HG03280 (cell line): Measurements from ENCODE around the gene RNASE11.
"Not testable (repeated sequence)": the region's sequence is repeated elsewhere in the genome, so short reads cannot be mapped to it uniquely, and the experiment has no call there.

Source experiments
- ATAC-seq: cut with Tn5 transposase; IDR thresholded peaks from one replicate; pipeline ENCODE4 v1.9.1; 2021; ENCODE audit warnings: mild to moderate bottlenecking, moderate library complexity; ENCODE audit not compliant: unreplicated experiment

Gene RNASE11

DNA sequence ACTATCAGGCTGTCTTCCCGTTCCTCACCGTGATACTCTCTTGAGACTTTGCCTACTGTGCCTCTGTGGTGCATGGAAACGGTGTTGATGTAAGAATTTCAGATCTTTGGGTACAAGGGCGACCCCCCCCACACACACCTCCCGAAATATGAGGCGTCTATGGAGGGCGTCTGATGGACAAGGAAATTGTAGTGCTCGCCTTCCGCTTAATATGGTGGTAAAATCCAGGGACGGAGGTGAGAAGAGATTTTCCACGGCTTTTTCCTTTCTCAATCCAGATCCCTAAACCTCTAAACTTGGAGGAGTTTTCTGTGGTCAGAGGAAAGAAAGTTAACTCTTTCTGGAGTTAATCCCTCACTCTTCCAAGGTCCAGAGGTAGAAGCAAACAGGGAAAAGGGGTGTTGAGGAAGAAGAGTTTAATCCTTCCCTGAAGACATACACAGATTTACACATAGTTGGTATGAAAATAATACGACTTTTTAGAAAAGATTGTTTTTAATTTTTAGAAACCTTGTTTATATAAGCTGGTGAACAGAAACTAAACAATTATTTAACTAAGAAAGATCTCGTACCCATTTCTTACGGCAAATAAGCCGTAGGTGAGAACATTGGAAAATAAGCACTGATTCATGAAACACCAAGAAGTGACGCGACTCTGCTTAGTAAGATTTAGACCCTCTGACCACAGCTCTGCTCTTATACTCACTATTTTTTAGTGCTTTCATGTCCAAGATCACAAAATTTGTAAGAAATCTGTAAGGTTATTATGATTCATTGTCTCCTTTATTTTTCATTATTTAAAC lies 26.4 kb upstream of the RNASE11 start:
- ATAC-seq: no peak

DNA sequence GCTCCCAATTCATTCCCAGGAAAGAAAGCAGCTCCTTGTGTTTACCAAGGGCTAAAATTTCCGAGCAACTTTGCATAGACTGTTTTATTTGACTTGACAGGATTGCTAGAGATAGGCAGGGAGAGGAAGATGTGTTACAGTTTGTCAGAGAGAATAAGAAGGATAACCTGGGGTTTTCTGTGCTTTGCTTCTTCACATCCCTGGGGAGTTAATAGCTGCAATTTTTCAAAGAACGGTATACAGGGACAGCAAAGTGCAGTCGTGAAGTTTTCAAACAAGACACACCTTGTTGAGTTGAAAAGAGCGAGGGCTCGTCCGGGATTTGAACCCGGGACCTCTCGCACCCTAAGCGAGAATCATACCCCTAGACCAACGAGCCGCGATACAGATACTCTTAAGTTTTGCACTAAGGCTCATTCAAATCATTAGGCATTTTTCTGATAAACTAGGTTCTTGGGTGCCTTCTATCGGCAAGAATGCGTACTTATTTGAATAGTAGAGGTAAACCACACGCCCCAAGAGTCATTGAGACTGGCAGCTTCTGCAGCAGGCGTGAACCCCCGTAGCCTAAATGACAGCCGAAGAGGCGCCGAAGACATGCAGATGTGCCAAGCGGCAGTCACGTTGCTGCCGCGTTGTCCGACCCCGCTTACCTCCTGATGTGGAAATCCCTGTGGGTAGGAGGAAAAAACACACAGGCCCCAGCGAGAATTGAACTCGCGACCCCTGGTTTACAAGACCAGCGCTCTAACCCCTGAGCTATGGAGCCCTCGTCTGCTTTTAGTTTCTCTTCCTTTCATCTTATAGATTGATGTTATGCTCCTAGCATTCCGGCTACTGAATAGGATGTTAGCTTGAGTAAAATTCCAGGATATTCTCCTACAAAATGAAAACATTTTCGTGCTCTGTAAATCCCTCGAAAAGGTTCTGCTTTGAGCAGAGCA lies 25.6 kb upstream of the RNASE11 start:
- ATAC-seq: peak; percentile 74

DNA sequence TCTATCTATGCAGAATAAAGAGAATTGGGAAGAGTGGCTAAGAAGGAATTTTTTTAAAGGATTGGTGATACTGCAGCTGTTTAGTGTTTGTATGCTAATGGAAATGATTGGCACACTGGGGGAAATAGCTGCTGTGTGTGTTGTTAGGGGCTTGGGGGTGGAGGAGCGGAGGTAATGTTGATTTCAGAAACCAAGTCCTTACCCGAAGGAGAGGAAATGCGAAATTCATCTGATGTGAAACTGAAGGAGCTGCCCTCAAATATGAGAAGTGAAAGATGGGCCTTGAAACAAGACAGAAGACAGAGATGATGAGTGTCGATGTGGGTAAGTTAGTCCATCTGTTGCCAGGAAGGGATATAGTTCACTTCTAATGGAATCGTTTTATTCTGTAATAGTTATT lies 24.6 kb upstream of the RNASE11 start:
- ATAC-seq: no peak

DNA sequence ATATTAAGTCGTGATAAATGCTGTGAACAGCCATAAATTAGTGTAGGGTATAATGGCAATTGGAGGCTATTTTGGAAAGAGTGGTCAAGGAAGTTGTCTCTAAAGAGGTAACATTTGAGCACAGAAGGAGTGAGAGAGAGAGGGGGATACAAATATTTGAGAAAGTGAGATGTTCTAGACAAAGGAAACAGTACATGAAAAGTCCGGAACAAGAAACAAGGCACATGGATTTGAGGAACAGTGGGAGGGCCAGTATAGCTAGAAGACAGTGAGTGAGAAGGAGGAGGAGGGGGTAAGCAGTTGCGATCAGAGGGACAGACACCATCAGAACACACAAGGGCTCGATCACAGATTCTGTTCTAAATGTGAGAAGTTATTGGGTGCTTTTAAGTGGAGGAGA lies 23.5 kb upstream of the RNASE11 start:
- no peak for ATAC-seq

DNA sequence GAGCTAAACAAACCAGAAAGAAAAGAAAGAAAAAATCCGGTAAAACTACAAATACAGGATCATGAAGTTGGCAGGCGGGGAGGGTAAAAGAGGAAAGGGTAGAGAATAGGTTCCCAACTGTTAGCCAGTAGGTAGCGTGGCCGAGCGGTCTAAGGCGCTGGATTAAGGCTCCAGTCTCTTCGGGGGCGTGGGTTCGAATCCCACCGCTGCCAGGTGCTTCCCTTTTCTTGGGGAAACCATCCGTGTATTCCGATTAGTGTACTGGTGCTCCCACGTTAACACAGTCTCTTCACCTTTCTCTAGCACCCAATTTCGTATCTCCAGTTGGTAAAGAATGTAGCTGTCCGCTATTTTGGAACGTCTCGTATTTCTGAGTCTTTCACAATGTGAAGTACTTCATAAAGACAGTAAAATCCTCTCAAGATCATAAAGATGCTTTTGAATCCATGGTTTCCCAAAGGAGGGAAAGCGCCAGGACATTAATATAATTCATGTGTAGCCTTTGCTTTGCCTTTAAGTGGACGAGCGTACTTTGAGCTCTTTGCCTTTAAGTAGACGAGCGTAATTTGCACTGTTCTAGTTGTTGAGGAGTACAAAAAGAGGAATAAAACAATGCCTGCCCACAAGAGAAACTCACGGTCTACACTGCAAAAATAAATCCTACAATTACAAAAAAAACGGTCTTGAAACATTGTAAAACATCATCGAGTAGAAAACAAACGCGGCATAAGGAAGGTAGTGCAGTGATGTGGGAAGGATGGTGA lies 22.4 kb upstream of the RNASE11 start:
- peak; percentile 16 for ATAC-seq

DNA sequence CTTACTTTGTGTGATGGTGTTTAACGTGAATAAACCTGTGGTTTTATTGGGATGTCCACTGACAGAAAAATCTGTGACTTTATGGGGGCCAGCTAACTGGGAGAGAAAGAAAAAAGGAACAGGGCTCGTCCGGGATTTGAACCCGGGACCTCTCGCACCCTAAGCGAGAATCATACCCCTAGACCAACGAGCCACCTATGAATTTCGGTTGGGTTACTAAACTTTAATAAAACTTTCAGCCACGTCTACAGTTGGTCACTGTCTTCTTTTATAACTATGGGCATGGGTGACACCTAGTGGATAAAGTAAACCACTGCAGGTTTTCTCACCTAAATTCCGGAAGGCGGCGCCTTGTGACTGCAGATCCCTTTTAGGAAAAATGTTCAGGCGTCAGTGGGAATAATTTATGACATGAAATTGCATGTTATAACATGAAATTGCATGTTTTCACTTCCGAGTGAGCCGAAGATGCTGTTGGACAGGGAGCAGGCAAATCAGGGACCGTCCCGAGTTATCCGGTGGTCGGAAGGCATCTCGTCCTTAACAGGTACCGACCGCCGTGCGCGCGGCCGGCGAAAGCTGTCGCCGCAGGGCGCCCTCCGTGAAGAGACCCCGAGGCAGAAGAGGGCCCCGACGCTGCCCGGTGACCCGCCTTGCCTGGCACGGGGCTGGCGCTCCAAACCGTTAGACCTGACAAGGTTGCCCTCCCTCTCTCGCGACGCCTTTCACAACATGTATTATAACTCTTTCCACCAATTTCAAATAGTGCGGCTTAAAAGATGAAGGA lies 21.6 kb upstream of the RNASE11 start:
- ATAC-seq: peak; percentile 19

DNA sequence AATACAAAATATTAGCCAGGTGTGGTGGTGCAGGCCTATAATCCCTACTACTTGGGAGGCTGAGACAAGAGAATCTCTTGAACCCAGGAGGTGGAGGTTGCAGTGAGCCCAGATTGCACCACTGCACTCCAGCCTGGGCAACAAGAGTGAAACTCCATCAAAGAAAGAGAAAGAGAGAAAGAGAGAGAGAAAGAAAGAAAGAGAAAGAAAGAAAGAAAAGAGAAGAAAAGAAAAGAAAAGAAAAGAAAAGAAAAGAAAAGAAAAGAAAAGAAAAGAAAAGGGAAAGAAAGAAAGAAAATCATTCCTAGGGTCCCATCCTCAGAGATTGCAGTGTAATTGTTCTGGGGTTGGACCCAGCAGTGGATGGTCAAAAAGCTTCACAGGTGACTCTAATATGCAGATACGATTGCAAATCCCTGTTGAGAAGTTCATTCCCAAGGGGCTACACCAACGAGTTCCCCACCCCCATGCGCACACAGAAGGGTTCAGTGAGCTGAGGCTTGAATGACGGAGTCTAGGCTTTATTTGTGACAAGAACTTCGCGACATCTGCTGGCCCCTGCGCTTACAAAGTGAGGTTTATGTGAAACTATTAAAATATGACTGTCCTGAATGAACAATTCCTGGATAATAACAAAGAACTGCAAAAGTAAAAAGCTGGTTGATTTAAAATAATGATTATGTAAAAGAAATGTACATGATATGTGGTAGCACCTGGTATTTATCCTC lies 20.7 kb upstream of the RNASE11 start:
- ATAC-seq: no peak

DNA sequence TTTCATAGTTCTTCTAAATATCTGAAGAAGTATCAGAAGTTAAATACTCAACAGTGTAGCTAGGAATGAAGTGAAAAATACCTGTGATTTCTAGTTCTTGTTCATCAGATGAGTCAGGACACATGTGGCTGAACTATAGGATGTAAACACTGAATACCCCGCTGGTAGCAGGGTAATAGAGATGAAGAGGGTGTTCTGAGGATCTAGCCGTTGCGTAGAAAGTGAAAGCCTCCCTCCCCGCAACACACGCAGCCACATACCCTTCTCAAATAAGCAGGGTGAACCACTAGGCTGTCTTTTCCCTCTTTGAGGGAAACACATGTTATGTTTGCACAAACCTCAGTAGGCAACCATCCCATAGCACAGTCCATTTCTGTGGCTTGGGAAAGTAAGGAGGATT lies 19.8 kb upstream of the RNASE11 start:
- ATAC-seq: no peak

DNA sequence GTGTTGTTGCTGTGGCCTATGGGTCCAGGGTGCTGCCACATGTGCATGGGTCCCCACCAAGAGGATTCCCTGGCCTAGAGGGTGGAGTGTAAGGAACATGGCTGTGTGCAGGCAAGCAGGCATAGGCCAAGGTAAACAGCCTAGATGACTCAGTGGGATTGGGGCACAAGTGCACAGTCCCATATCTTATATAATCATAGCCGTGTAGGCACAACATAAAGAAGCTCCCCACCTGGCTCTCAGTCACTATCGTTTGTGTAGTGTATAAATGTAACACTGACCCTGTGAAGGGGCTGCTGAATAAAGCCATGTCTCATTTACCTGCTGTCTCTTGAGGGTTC lies 19.1 kb upstream of the RNASE11 start:
- no peak for ATAC-seq

DNA sequence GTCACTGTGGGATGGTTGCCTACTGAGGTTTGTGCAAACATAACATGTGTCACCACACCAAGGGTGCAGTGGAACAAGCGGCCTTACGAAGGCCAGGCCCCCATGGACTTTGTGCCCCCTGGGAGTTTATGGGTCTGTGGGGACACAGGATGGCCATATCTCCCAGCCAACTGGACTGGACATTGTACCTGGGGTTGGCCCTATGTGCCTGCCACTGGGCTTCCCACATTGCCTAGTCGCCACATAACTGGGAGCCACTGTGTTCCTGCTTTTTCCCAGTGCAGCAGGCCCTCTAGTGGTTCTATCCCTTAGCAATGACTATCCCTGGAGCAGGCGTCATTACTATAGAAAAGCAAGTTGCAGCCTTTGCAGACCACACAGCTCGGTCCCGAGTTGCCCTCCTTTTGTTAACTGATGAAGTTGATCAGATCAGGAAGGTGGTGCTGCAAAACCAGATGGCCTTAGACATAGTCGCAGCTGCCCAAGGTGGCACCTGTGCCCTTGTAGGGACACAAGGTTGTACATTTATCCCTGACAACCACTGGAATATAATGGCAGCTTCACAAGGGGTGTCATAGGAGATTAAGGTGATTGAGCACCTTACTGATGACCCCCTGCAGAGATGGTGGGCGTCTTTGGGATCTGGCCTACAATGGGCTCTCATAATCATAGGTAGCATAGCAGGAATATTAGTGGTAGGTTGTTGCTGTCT lies 18.5 kb upstream of the RNASE11 start:
- ATAC-seq: no peak

DNA sequence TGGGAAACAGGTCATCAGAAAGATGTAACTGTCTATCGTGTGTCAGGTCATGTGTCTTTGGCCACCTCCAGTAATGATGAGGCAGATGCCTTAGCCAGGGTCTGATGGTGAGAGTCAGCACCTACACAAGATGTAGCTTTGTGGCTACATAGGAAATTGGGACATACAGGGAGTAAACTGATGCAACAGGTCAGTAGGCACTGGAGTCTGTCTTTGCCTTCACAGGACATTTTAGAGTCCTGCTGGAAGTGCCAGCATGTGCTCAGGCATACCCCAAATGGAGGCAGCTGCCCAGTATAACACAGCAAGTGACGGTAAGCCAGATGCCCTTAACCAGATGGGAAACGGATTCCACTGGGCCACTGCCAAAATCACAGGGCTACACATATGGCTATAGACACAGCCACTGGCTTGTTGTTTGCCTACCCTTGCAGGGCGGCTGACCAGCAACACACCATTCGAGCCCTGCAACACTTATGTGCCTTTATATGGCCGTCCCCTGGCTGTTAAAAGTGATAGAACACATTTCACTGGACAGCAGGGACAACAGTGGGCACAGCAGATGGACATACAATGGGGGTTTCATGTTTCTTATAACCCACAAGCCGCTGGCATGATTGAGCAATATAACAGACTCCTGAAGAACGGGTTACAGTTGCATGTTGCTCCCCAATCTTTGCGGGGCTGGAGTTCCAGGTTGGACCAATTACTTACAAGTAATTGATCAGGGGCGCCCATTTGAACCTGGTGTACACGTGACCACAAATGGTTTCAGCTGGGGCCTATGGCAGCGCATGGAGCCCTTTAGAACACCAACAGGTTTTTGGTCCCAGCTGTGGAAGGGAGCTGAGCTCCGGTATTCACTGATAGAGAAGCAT lies 16.3 kb upstream of the RNASE11 start:
- no peak for ATAC-seq

DNA sequence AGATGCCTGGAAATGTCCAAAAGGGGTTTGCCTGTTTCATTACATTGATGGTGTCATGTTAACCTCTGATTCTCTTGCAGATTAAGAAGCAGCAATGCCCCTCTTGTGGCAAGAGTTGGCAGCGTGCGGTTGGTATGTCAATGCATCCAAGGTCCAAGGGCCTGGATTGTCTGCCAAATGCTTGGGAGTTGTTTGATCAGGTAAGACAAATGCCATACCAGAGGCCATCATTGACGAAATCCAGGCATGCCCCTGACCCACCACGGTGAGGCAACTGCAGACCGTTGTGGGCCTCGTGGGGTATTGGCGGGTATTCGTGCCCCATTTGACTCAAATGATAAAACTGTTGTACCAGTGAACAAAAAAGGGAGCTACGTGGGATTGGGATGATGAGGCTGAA lies 14.8 kb upstream of the RNASE11 start:
- ATAC-seq: no peak

DNA sequence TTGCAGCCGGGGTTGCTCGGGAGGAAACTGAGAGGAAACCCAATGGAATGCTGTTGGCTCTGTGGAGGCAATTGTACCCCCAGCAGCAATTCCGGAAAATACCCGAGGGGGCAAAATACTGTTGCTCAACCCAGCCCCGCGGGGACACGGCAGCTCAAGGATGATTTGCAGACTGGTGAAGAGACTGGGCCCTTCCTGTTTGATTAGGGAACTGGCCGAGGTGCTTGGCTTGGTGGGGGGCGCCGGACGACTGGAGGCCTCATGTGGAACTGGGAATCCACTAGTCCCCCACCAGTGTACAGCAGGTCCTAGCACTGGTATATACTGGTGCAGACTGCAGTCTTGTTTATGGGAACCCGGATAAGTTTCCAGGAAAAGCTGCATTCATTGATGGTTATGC lies 13.7 kb upstream of the RNASE11 start:
- no peak for ATAC-seq

DNA sequence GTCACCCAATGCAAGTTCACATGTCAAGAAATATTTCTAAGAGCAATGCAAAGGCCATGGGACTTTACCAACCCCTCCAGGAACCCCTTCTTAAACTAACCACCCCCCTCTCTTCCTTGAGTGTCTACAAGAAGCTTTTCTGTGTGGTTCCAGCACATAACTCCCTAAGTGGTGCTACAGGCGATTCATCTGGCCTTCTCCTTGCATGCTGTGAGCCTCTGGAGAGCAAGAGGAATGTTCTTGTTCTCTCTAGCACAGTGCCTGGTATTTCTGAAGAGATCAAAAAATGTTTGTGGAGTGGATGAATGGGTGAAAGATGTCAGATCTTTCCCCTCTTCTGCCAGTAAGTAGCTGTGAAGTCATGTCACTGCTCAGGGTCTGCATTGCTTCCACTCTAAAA lies 9.3 kb upstream of the RNASE11 start:
- no peak for ATAC-seq

DNA sequence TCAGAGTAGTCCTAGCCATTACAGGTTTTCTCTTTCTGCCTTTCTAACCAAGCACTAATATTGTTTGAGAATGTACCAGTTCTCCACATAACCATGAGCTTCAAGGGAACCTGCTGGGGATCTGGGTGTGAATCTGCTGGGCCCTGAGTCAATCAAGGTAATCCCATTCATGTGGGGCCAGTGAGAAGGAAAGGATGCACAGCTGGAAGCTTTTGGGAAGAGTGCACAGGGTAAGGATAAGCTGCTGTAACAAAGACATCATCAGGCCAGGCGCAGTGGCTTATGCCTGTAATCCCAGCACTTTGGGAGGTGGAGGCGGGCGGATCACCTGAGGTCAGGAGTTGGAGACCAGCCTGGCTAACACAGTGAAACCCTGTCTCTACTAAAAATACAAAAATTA lies 7.9 kb upstream of the RNASE11 start:
- ATAC-seq: not testable (repeated sequence)

DNA sequence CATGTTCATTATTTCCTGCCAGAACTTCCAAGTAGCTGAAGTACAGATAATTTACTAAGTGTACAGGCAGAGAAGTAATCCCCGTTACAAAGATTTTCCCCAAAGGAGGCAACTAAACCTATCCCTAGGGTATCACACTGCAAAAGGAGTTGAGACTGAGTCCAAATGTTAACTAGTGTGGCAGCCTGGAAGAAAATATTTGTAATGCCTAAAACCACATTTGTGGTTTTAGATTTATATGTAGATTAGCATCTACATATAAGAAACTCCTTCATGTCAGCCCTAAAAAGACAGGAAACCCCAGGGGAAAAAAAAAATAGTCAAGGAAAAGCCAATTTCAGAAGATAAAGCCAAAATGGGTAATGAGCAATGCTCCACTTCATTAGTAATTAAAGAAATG lies 4.8 kb upstream of the RNASE11 start:
- no peak for ATAC-seq

DNA sequence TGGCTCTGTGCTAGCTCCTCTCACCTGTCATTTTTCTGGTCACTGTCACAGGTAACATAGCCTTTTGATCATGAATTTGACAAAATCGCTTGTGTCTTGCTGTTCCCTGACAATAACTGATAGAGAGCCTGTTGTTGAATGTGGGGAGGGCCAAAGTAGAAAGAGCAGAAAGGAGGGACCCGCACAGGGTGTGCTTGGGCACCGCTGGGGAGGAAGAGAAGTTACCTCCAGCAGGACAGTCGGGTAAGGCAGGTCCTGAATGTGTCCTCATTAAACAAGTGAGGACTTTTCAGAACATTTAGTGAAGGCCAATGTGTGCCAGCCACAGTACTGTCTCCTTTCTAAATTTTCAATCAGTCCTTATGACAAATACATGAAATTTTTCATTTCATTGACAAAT lies 3.4 kb upstream of the RNASE11 start, which contains the start of gene RNASE12:
RNASE12 (minus strand) TSS at position 142 of the 400 bp plus-strand sequence. CDS start 653 bp downstream, outside the sequence.
- no peak for ATAC-seq

DNA sequence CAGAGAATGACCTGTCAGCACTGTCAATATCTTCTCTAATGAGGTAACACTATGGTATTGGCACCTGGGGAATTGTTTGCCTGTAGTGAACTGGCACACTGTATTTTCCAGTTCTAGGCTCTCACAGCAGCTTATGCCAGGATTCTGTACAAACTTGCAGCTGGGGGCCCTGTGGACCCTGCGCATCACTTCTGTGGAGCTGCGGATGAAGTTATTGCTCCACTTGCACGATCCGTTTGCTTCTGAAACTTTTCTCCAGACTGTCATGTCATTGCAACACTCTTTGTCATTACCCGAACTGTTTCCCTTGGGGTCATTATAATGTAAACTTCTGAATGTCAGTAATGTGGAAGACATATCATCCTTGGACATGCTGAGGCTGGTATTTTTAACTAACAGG lies 3.9 kb downstream of the RNASE11 start:
- no peak for ATAC-seq
